WTC11 (cell line): Measurements from ENCODE around the gene CDH13. TPM values are rescaled to one million over a fixed set of nuclear protein-coding genes. Genes with fewer than 3 reads are reported as not detected.

Source experiments
- ATAC-seq: fragments of 200-7000 bp; cut with Tn5 transposase; 2 replicates; pipeline ENCODE4 v1.10.0; 2021; ENCODE audit warnings: mild to moderate bottlenecking, moderate library complexity
- CTCF ChIA-PET: fragments of 300-600 bp; sonication (Branson Sonifier 250); formaldehyde crosslinking; loops from one replicate; lab custom pipeline; 2021; ENCODE audit warnings: antibody characterized with exemption; lab: Charles Lee
- POLR2A ChIA-PET: fragments of 350-600 bp; sonication (Branson Sonifier 250); formaldehyde crosslinking; loops from one replicate; lab custom pipeline; 2021; ENCODE audit warnings: antibody characterized with exemption; lab: Charles Lee
- DNase-seq: peaks from one replicate; pipeline ENCODE4 v3.0.0; 2021; ENCODE audit warnings: low spot score
- H3K27ac Mint-ChIP-seq: 2 replicates; pipeline ENCODE4 v1.8.0; 2021; ENCODE audit warnings: mixed read lengths
- H3K27me3 Mint-ChIP-seq: 2 replicates; pipeline ENCODE4 v1.8.0; 2021; ENCODE audit warnings: low read depth, mild to moderate bottlenecking, moderate library complexity, mixed read lengths
- H3K36me3 Mint-ChIP-seq: 2 replicates; pipeline ENCODE4 v1.8.0; 2021; ENCODE audit warnings: mixed read lengths
- H3K4me1 Mint-ChIP-seq: 2 replicates; pipeline ENCODE4 v1.8.0; 2022; ENCODE audit warnings: mixed read lengths
- H3K4me3 Mint-ChIP-seq: 2 replicates; pipeline ENCODE4 v1.8.0; 2021; ENCODE audit warnings: mild to moderate bottlenecking, moderate library complexity, mixed read lengths
- H3K9me3 Mint-ChIP-seq: 2 replicates; pipeline ENCODE4 v1.8.0; 2021; ENCODE audit warnings: mixed read lengths
- ATF2 ChIP-seq: sonication (generic); formaldehyde crosslinking; IDR thresholded peaks from 2 replicates; pipeline ENCODE4 v1.8.1; 2022; ENCODE audit warnings: low read depth, missing genetic modification reagents, borderline replicate concordance
- ATF3 ChIP-seq: sonication (generic); formaldehyde crosslinking; conservative IDR thresholded peaks from 2 replicates; pipeline ENCODE4 v1.8.1; 2022; ENCODE audit warnings: mild to moderate bottlenecking, missing genetic modification reagents
- CDX4 ChIP-seq: fragments of 250-450 bp; sonication (Bioruptor Pico); IDR thresholded peaks from 2 replicates; pipeline ENCODE4 v1.9.0; 2021; ENCODE audit warnings: moderate library complexity, mild to moderate bottlenecking, inconsistent platforms, borderline replicate concordance
- FOXP4 ChIP-seq: sonication (generic); formaldehyde crosslinking; IDR thresholded peaks from 2 replicates; pipeline ENCODE4 v1.8.0; 2022; ENCODE audit warnings: mild to moderate bottlenecking, missing genetic modification reagents
- GABPB1 ChIP-seq: sonication (generic); formaldehyde crosslinking; IDR thresholded peaks from 2 replicates; pipeline ENCODE4 v1.8.1; 2023; ENCODE audit warnings: mild to moderate bottlenecking, missing genetic modification reagents
- MAX ChIP-seq: sonication (generic); formaldehyde crosslinking; IDR thresholded peaks from 2 replicates; pipeline ENCODE4 v1.8.0; 2022; ENCODE audit warnings: mild to moderate bottlenecking, missing genetic modification reagents
- MLX ChIP-seq: sonication (generic); formaldehyde crosslinking; IDR thresholded peaks from 2 replicates; pipeline ENCODE4 v1.8.1; 2023; ENCODE audit warnings: mild to moderate bottlenecking, missing genetic modification reagents, moderate library complexity
- MXD4 ChIP-seq: fragments of 250-450 bp; sonication (Bioruptor Pico); IDR thresholded peaks from 2 replicates; pipeline ENCODE4 v1.8.0; 2021; ENCODE audit warnings: mild to moderate bottlenecking, moderate library complexity, borderline replicate concordance
- PREB ChIP-seq: sonication (generic); formaldehyde crosslinking; IDR thresholded peaks from 2 replicates; pipeline ENCODE4 v1.8.1; 2022; ENCODE audit warnings: mild to moderate bottlenecking, missing genetic modification reagents, moderate library complexity, borderline replicate concordance
- TCF7 ChIP-seq: sonication (generic); formaldehyde crosslinking; IDR thresholded peaks from 2 replicates; pipeline ENCODE4 v1.8.0; 2022; ENCODE audit warnings: mild to moderate bottlenecking, low read depth, missing genetic modification reagents, moderate library complexity
- ZMAT4 ChIP-seq: fragments of 250-450 bp; sonication (Bioruptor Pico); IDR thresholded peaks from 2 replicates; pipeline ENCODE4 v1.9.0; 2021; ENCODE audit warnings: mild to moderate bottlenecking
- ZNF138 ChIP-seq: sonication (generic); formaldehyde crosslinking; conservative IDR thresholded peaks from 2 replicates; pipeline ENCODE4 v1.8.1; 2022; ENCODE audit warnings: mild to moderate bottlenecking, moderate library complexity, missing genetic modification reagents
- ZNF232 ChIP-seq: sonication (generic); formaldehyde crosslinking; IDR thresholded peaks from 2 replicates; pipeline ENCODE4 v1.8.0; 2022; ENCODE audit warnings: mild to moderate bottlenecking, missing genetic modification reagents
- ZNF263 ChIP-seq: sonication (generic); formaldehyde crosslinking; IDR thresholded peaks from 2 replicates; pipeline ENCODE4 v1.8.1; 2022; ENCODE audit warnings: low read depth, mild to moderate bottlenecking, moderate library complexity, missing genetic modification reagents
- ZNF396 ChIP-seq: fragments of 250-450 bp; sonication (Bioruptor Pico); IDR thresholded peaks from 2 replicates; pipeline ENCODE4 v1.8.0; 2021; ENCODE audit warnings: mild to moderate bottlenecking, moderate library complexity, borderline replicate concordance
- ZNF423 ChIP-seq: fragments of 250-450 bp; sonication (Bioruptor Pico); IDR thresholded peaks from 2 replicates; pipeline ENCODE4 v2.1.2; 2022; ENCODE audit warnings: mild to moderate bottlenecking, moderate library complexity
- ZNF425 ChIP-seq: fragments of 250-450 bp; sonication (Bioruptor Pico); conservative IDR thresholded peaks from 2 replicates; pipeline ENCODE4 v1.9.0; 2021; ENCODE audit warnings: mild to moderate bottlenecking
- ZNF512 ChIP-seq: sonication (generic); formaldehyde crosslinking; IDR thresholded peaks from 2 replicates; pipeline ENCODE4 v1.8.1; 2022; ENCODE audit warnings: missing genetic modification reagents, borderline replicate concordance
- ZNF671 ChIP-seq: fragments of 250-450 bp; sonication (Bioruptor Pico); IDR thresholded peaks from 2 replicates; pipeline ENCODE4 v1.8.0; 2021; ENCODE audit warnings: mild to moderate bottlenecking
- total RNA-seq: library from RNA; stranded (reverse); gene quantifications from 3 replicates; pipeline ENCODE4 v1.2.3, GENCODE V29; 2021

Gene CDH13
- total RNA-seq, 1 experiment from 2014 or later, result 0.81 TPM

GRCh38 chr16:82660075-82660645 is 33.4 kb downstream of the CDH13 start:
- TF ChIP-seq TCF7 (CRISPR knock-in tag) (no peak), ZNF138 (CRISPR knock-in tag) (no peak), FOXP4 (no peak), MXD4 (no peak), ZNF512 (CRISPR knock-in tag) (no peak)
- TF ChIP-seq, all 79 proteins: peak for 0
- ATAC-seq, result peak; percentile 36; the same call in 1 of the 2 replicates
- Mint-ChIP-seq H3K36me3 (no peaks in the 10 kb centered on the region), H3K4me1 (peaks cover 25% of the 10 kb centered on the region), H3K9me3 (no peaks in the 10 kb centered on the region; the same call in 1 of the 2 replicates), H3K27me3 (no peaks in the 10 kb centered on the region; the same call in 1 of the 2 replicates), H3K4me3 (no peak overlapping the region), H3K27ac (no peak overlapping the region)
- ChIA-PET POLR2A (no interaction called here), CTCF (no interaction called here)
- DNase-seq, result no peak

GRCh38 chr16:82660966-82661365 is 34.2 kb downstream of the CDH13 start:
- no peaks in the 10 kb centered on the region; the same call in 1 of the 2 replicates for H3K27me3 Mint-ChIP-seq
- H3K9me3 Mint-ChIP-seq, result no peaks in the 10 kb centered on the region; the same call in 1 of the 2 replicates
- POLR2A ChIA-PET, result interaction anchor here (0.6 kb wide), 1 partner anchor 256 kb away, joined by 3 read pairs; no protein-coding TSS in a partner anchor
- DNase-seq (no peak), ATAC-seq (no peak)
- no peak overlapping the region for H3K27ac Mint-ChIP-seq
- H3K4me3 Mint-ChIP-seq, result no peak overlapping the region
- no peak for TF ChIP-seq MLX (CRISPR knock-in tag)
- TF ChIP-seq ZNF671 (CRISPR knock-in tag), result no peak
- no peak for TF ChIP-seq ZNF396 (CRISPR knock-in tag)
- no peak for TF ChIP-seq GABPB1 (CRISPR knock-in tag)
- TF ChIP-seq ZMAT4 (CRISPR knock-in tag), result no peak
- no peak for TF ChIP-seq ZNF232
- TF ChIP-seq ATF3 (CRISPR knock-in tag), result no peak
- no peak for TF ChIP-seq MAX (CRISPR knock-in tag)
- H3K4me1 Mint-ChIP-seq, result peaks cover 20% of the 10 kb centered on the region
- no peaks in the 10 kb centered on the region for H3K36me3 Mint-ChIP-seq
- CTCF ChIA-PET, result no interaction called here

- DNase-seq (no peak), ATAC-seq (no peak)
- Mint-ChIP-seq H3K9me3 (no peaks in the 10 kb centered on the region; the same call in 1 of the 2 replicates), H3K36me3 (no peaks in the 10 kb centered on the region), H3K4me1 (peaks cover 8% of the 10 kb centered on the region), H3K27ac (no peak overlapping the region), H3K27me3 (no peaks in the 10 kb centered on the region), H3K4me3 (no peak overlapping the region)
- CTCF ChIA-PET, result no interaction called here
- POLR2A ChIA-PET, result no interaction called here
- TF ChIP-seq ZNF263 (CRISPR knock-in tag), result no peak
- no peak for TF ChIP-seq CDX4 (CRISPR knock-in tag)
- no peak for TF ChIP-seq ATF2 (CRISPR knock-in tag)
- no peak for TF ChIP-seq ATF3 (CRISPR knock-in tag)
- TF ChIP-seq PREB (CRISPR knock-in tag), result no peak
- TF ChIP-seq ZNF423 (CRISPR knock-in tag), result no peak
- no peak for TF ChIP-seq ZNF425 (CRISPR knock-in tag)
These were observed 37.4 kb downstream of the CDH13 start for GRCh38 chr16:82664181-82664580.
